ENCODE results near the gene HTR4. TPM values are rescaled to one million over a fixed set of nuclear protein-coding genes. Genes with fewer than 3 reads are reported as not detected.
"Not testable (repeated sequence)": the region's sequence is repeated elsewhere in the genome, so short reads cannot be mapped to it uniquely, and the experiment has no call there.

Gene HTR4
- total RNA-seq, 1 experiment from 2014 or later = not detected

- no peak overlapping the region for H2AK5ac ChIP-seq (ENCODE audit: insufficient read length, low read length)
- H2BK120ac ChIP-seq (ENCODE audit: low read depth, low read length, poor library complexity, severe bottlenecking) = no peak overlapping the region
- H3T11ph ChIP-seq (ENCODE audit: low read length) = no peak overlapping the region
- no peaks in the 10 kb centered on the region for H3K36me3 Mint-ChIP-seq (ENCODE audit: insufficient read depth in 1 of 3, low read depth in 3 of 3)
- H4K5ac ChIP-seq (ENCODE audit: insufficient read length, low read depth, low read length) = no peak overlapping the region
- H2AFZ ChIP-seq (ENCODE audit: low read length) = peak overlapping the region; percentile 22
- no peaks in the 10 kb centered on the region; the same call in 1 of the 2 replicates for H3K27me3 Mint-ChIP-seq (ENCODE audit: low read depth)
- WGBS (ENCODE audit: extremely low coverage, insufficient read length, low lambda C conversion rate) = no CpG with 5 or more reads among the region's 4 CpGs
- H2BK5ac ChIP-seq (ENCODE audit: insufficient read length, low read length) = no peak overlapping the region
- no peak overlapping the region for H3K14ac ChIP-seq (ENCODE audit: insufficient read depth, low read length)
- no peaks in the 10 kb centered on the region; the same call in 1 of the 2 replicates for H3K27me3 ChIP-seq (ENCODE audit: insufficient read depth, low read length)
- no peaks in the 10 kb centered on the region for H3K23me2 ChIP-seq (ENCODE audit: insufficient read length, low read depth, low read length, poor library complexity, severe bottlenecking)
- no peak overlapping the region for H3K4me3 Mint-ChIP-seq
- H3K4me1 Mint-ChIP-seq = peaks cover 0 to 3% of the 10 kb centered on the region in 2 experiments; a peak in 2 of 4 replicates
- H3K9ac ChIP-seq (ENCODE audit: extremely low read depth, insufficient read length, low read length) = no peak overlapping the region
- H4K91ac ChIP-seq (ENCODE audit: insufficient read length, low read depth, low read length) = no peak overlapping the region
- no peak overlapping the region for H2BK12ac ChIP-seq (ENCODE audit: insufficient read length, low read depth, low read length)
- H3K56ac ChIP-seq (ENCODE audit: insufficient read length, low read depth, low read length) = no peak overlapping the region
- H3K18ac ChIP-seq (ENCODE audit: insufficient read length, low read depth, low read length) = no peak overlapping the region
- no peaks in the 10 kb centered on the region for H3K79me2 ChIP-seq (ENCODE audit: insufficient read depth, low read length)
- H4K20me1 ChIP-seq (ENCODE audit: control insufficient read depth, insufficient read depth, insufficient read length) = no peaks in the 10 kb centered on the region
- peaks cover 0 to 2% of the 10 kb centered on the region in 2 experiments; a peak in 1 of 5 replicates for H3K9me3 Mint-ChIP-seq
- TF ChIP-seq CTCF (conservative IDR thresholded peaks at IDR 0.05) = no peak
- no peak overlapping the region for H3K27ac Mint-ChIP-seq
- H2BK15ac ChIP-seq (ENCODE audit: low read depth, low read length) = no peak overlapping the region
- no peak for DNase-seq
- no peak overlapping the region for H3K27ac ChIP-seq (ENCODE audit: insufficient read length, low read depth, low read length)
- H3K4me1 ChIP-seq (ENCODE audit: insufficient read depth, low read length) = no peaks in the 10 kb centered on the region
- no peak overlapping the region for H4K8ac ChIP-seq (replicated peaks; ENCODE audit: insufficient read length, low read depth, low read length)
- no peak overlapping the region for H2BK20ac ChIP-seq (ENCODE audit: low read depth, low read length, poor library complexity, severe bottlenecking)
- H3K9me3 ChIP-seq (ENCODE audit: control insufficient read depth, low read depth, low read length) = no peaks in the 10 kb centered on the region
- H3K4ac ChIP-seq (ENCODE audit: low read depth, low read length) = no peak overlapping the region
- H3K23ac ChIP-seq (ENCODE audit: insufficient read length, low read depth, low read length) = no peak overlapping the region
- no peak overlapping the region for H3K4me2 ChIP-seq (ENCODE audit: insufficient read depth, insufficient read length, low read length)
- no peaks in the 10 kb centered on the region for H3K79me1 ChIP-seq (ENCODE audit: insufficient read depth, low read depth, low read length, poor library complexity, severe bottlenecking)
These were observed 184.8 kb downstream of the HTR4 start for GRCh38 chr5:148469501-148469935.

- H2BK5ac ChIP-seq (ENCODE audit: insufficient read length, low read length); H3K4me3 Mint-ChIP-seq; H2AFZ ChIP-seq (ENCODE audit: low read length); H3K14ac ChIP-seq (ENCODE audit: insufficient read depth, low read length); H3K18ac ChIP-seq (ENCODE audit: insufficient read length, low read depth, low read length); H2AK5ac ChIP-seq (ENCODE audit: insufficient read length, low read length); DNase-seq; H3K4me1 ChIP-seq (ENCODE audit: insufficient read depth, low read length); H3K23ac ChIP-seq (ENCODE audit: insufficient read length, low read depth, low read length); H3K79me2 ChIP-seq (ENCODE audit: insufficient read depth, low read length); H2BK12ac ChIP-seq (ENCODE audit: insufficient read length, low read depth, low read length); H3K4ac ChIP-seq (ENCODE audit: low read depth, low read length); H3K56ac ChIP-seq (ENCODE audit: insufficient read length, low read depth, low read length); H4K5ac ChIP-seq (ENCODE audit: insufficient read length, low read depth, low read length); H3K27ac Mint-ChIP-seq; H3K23me2 ChIP-seq (ENCODE audit: insufficient read length, low read depth, low read length, poor library complexity, severe bottlenecking); H4K91ac ChIP-seq (ENCODE audit: insufficient read length, low read depth, low read length); H3K27me3 Mint-ChIP-seq (ENCODE audit: low read depth); H3K27ac ChIP-seq (ENCODE audit: insufficient read length, low read depth, low read length); H3K4me2 ChIP-seq (ENCODE audit: insufficient read depth, insufficient read length, low read length); H4K20me1 ChIP-seq (ENCODE audit: control insufficient read depth, insufficient read depth, insufficient read length); H3K27me3 ChIP-seq (ENCODE audit: insufficient read depth, low read length); H3K79me1 ChIP-seq (ENCODE audit: insufficient read depth, low read depth, low read length, poor library complexity, severe bottlenecking); H3K36me3 Mint-ChIP-seq (ENCODE audit: insufficient read depth in 1 of 3, low read depth in 3 of 3); H3T11ph ChIP-seq (ENCODE audit: low read length); H2BK15ac ChIP-seq (ENCODE audit: low read depth, low read length); H3K4me1 Mint-ChIP-seq; H2BK120ac ChIP-seq (ENCODE audit: low read depth, low read length, poor library complexity, severe bottlenecking); H2BK20ac ChIP-seq (ENCODE audit: low read depth, low read length, poor library complexity, severe bottlenecking); H3K9ac ChIP-seq (ENCODE audit: extremely low read depth, insufficient read length, low read length); H4K8ac ChIP-seq (replicated peaks; ENCODE audit: insufficient read length, low read depth, low read length); H3K9me3 Mint-ChIP-seq; H3K9me3 ChIP-seq (ENCODE audit: control insufficient read depth, low read depth, low read length): not testable (repeated sequence)
- WGBS (ENCODE audit: extremely low coverage, insufficient read length, low lambda C conversion rate) = no CpG with 5 or more reads among the region's 5 CpGs
These were observed 185.6 kb downstream of the HTR4 start for GRCh38 chr5:148468746-148469145.
